Measurements from ENCODE around the gene PRPF6. TPM values are rescaled to one million over a fixed set of nuclear protein-coding genes. Genes with fewer than 3 reads are reported as not detected.

PRPF6 gene
- total RNA-seq, 1 experiment from 2014 or later = 88.4 TPM

- no peak for DNase-seq (ENCODE audit: low read depth, low spot score)
- no peaks in the 10 kb centered on the region for H3K9me3 ChIP-seq (ENCODE audit: control insufficient read depth, insufficient read depth, low read depth, low read length)
- no TSS peak for BruUV-seq (replicated peaks)
- peaks cover 21% of the 10 kb centered on the region for H3K4me1 ChIP-seq (ENCODE audit: control insufficient read depth, insufficient read depth, low read length)
- peak within 1 kb of the TSS; percentile 87 for H3K27ac ChIP-seq (ENCODE audit: low read length)
- intact Hi-C loops (cut with micrococcal nuclease; ENCODE audit: unreplicated experiment) (no loop called here), in situ Hi-C loops (cut with HindIII; ENCODE audit: low pct_unique_long_range_greater_than_20kb, low sequenced_read_pairs) (no loop called here)
- peak within 1 kb of the TSS; percentile 78 to 82 for H3K4me3 ChIP-seq (ENCODE audit: low read depth in 2 of 2, low read length in 2 of 2)
- CTCF ChIA-PET = interaction anchor here (0.5 kb wide), 1 partner anchor 89 kb away, joined by 4 read pairs; no protein-coding TSS in a partner anchor
- POLR2A ChIA-PET = interaction anchor here (0.6 kb wide), 1 partner anchor 40 kb away, joined by 3 read pairs; no protein-coding TSS in a partner anchor
- TF ChIP-seq SIN3A (IDR thresholded peaks at IDR 0.05; ENCODE audit: borderline replicate concordance, insufficient read depth, low read depth, low read length) = no peak
- TF ChIP-seq POLR2AphosphoS5 (IDR thresholded peaks at IDR 0.05; ENCODE audit: low read depth, low read length) = no peak
- TF ChIP-seq, protein P1, sequence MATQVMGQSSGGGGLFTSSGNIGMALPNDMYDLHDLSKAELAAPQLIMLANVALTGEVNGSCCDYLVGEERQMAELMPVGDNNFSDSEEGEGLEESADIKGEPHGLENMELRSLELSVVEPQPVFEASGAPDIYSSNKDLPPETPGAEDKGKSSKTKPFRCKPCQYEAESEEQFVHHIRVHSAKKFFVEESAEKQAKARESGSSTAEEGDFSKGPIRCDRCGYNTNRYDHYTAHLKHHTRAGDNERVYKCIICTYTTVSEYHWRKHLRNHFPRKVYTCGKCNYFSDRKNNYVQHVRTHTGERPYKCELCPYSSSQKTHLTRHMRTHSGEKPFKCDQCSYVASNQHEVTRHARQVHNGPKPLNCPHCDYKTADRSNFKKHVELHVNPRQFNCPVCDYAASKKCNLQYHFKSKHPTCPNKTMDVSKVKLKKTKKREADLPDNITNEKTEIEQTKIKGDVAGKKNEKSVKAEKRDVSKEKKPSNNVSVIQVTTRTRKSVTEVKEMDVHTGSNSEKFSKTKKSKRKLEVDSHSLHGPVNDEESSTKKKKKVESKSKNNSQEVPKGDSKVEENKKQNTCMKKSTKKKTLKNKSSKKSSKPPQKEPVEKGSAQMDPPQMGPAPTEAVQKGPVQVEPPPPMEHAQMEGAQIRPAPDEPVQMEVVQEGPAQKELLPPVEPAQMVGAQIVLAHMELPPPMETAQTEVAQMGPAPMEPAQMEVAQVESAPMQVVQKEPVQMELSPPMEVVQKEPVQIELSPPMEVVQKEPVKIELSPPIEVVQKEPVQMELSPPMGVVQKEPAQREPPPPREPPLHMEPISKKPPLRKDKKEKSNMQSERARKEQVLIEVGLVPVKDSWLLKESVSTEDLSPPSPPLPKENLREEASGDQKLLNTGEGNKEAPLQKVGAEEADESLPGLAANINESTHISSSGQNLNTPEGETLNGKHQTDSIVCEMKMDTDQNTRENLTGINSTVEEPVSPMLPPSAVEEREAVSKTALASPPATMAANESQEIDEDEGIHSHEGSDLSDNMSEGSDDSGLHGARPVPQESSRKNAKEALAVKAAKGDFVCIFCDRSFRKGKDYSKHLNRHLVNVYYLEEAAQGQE (IDR thresholded peaks at IDR 0.05; ENCODE audit: insufficient read depth in 1 of 2, low read depth in 2 of 2, low read length in 1 of 2) = no peak
- no peak for TF ChIP-seq TCF7L2 (IDR thresholded peaks at IDR 0.05; ENCODE audit: low read depth, low read length)
- TF ChIP-seq CTCF (IDR thresholded peaks at IDR 0.05) = no peak
- no peaks in the 10 kb centered on the region for H3K36me3 ChIP-seq (ENCODE audit: control insufficient read depth, insufficient read depth, low read length)
- H3K27me3 ChIP-seq (ENCODE audit: control insufficient read depth, insufficient read depth, low read length) = no peaks in the 10 kb centered on the region
- ATAC-seq = peak; percentile 76
Observed at GRCh38 chr20:64079273-64080012, 98.5 kb downstream of the PRPF6 start, which contains the start of gene RGS19. Gene RGS19 (minus strand): TSS chr20:64079518. CDS start chr20:64076886, 2,632 bp downstream.

DNA sequence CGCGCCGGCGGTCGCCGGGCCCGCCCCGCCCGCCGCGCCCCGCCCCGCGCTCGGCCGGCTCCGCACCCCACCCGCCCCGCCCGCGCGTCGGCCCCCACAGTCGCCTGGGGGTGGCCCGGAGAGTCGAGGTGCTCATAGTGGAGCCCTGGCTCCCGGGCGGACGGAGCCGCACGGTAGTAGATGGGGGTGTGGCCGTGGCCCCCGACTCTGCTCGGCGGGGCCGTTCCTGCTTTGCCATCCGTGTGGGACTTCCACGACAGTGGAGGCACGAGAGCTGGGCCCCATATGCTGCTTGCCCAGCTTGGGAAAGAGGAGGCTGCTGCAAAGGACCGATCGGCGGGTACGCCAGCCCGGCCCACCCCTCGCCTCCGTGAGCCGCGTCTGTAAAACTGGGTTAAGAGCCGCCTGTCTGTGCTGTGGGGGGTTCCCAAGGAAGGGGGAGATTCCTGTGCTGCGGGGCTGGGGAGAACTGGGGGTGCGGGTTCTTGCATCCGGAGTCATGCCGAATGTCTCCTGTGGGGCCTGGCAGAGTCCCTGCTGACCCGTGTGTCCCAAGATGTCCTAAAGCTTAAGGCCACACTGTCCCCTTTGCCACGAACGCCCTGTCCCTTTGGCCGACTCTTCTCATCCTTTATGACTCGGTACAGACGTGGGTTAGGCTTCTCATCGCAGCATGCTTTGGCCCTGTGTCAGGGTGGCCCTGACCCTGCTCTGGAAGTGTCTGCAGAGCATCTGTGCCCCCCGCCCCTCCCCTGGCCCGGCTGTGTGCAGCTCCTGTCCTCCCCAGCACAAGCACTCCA, 99.3 kb downstream of the PRPF6 start, which contains the start of gene OPRL1:
Gene OPRL1 (plus strand): TSS at position 70 of the 800 bp plus-strand sequence. CDS start 12,639 bp downstream, outside the sequence.
- intact Hi-C loops (cut with micrococcal nuclease; ENCODE audit: unreplicated experiment) = no loop called here
- ATAC-seq (peak; percentile 22), DNase-seq (ENCODE audit: low read depth, low spot score) (no peak)
- Histone ChIP-seq H3K36me3 (ENCODE audit: control insufficient read depth, insufficient read depth, low read length) (no peaks in the 10 kb centered on the region), H3K4me1 (ENCODE audit: control insufficient read depth, insufficient read depth, low read length) (peaks cover 21% of the 10 kb centered on the region), H3K9me3 (ENCODE audit: control insufficient read depth, insufficient read depth, low read depth, low read length) (no peaks in the 10 kb centered on the region), H3K27me3 (ENCODE audit: control insufficient read depth, insufficient read depth, low read length) (no peaks in the 10 kb centered on the region), H3K4me3 (ENCODE audit: low read depth in 2 of 2, low read length in 2 of 2) (peak within 1 kb of the TSS; percentile 78 to 82), H3K27ac (ENCODE audit: low read length) (peak within 1 kb of the TSS; percentile 87)
- CTCF ChIA-PET = interaction anchor here (0.6 kb wide), 1 partner anchor 36 kb away, joined by 3 read pairs; no protein-coding TSS in a partner anchor
- in situ Hi-C loops (cut with HindIII; ENCODE audit: low pct_unique_long_range_greater_than_20kb, low sequenced_read_pairs) = no loop called here
- POLR2A ChIA-PET = no interaction called here
- no peak for TF ChIP-seq SIN3A (IDR thresholded peaks at IDR 0.05; ENCODE audit: borderline replicate concordance, insufficient read depth, low read depth, low read length)
- no peak for TF ChIP-seq TCF7L2 (IDR thresholded peaks at IDR 0.05; ENCODE audit: low read depth, low read length)
- no peak for TF ChIP-seq CTCF (IDR thresholded peaks at IDR 0.05)
- TF ChIP-seq, protein P1 (IDR thresholded peaks at IDR 0.05; ENCODE audit: insufficient read depth in 1 of 2, low read depth in 2 of 2, low read length in 1 of 2) = no peak
- no peak for TF ChIP-seq POLR2AphosphoS5 (IDR thresholded peaks at IDR 0.05; ENCODE audit: low read depth, low read length)
- no TSS peak for BruUV-seq (replicated peaks)
